Fibroblast of skin of abdomen (primary cell): ENCODE measurements around the gene KIF25.
"Not testable (repeated sequence)": the region's sequence is repeated elsewhere in the genome, so short reads cannot be mapped to it uniquely, and the experiment has no call there.

Source experiments
- DNase-seq: peaks from one replicate; pipeline ENCODE4 v3.0.0-alpha.2; 2013

Gene KIF25

DNA sequence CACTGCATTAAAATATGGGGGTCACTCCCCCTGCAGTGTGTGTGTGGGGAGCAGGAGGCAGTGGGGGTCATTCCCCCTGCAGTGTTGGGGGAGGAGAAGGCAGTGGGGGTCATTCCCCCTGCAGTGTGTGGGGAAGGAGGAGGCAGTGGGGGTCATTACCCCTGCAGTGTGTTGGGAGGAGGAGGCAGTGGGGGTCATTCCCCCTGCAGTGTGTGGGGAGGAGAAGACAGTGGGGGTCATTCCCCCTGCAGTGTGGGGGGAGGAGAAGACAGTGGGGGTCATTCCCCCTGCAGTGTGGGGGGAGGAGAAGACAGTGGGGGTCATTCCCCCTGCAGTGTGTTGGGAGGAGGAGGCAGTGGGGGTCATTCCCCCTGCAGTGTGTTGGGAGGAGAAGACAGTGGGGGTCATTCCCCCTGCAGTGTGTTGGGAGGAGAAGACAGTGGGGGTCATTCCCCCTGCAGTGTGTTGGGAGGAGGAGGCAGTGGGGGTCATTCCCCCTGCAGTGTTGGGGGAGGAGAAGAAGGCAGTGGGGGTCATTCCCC, 21.3 kb upstream of the KIF25 start:
- not testable (repeated sequence) for DNase-seq

DNA sequence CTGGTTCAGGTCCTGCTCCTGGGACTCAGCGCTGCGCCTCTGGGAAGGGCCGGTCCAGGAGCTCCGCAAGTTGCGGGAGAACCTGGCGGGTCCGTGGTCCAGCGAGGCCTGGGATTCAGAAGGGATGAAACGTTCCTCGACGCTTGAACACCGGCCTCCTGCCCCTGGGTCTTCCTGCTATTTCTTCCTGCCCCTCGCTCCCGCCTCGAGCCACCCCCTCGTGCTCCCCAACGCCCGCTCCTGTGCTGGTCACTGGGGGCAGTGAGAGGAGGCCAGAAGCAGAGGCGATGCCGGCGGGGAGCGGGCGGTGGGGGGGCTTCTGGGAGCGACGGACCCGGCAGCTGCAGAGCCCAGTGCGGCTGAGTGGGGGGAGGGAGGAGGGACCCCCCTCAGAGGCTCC, 20.8 kb upstream of the KIF25 start:
- no peak for DNase-seq

DNA sequence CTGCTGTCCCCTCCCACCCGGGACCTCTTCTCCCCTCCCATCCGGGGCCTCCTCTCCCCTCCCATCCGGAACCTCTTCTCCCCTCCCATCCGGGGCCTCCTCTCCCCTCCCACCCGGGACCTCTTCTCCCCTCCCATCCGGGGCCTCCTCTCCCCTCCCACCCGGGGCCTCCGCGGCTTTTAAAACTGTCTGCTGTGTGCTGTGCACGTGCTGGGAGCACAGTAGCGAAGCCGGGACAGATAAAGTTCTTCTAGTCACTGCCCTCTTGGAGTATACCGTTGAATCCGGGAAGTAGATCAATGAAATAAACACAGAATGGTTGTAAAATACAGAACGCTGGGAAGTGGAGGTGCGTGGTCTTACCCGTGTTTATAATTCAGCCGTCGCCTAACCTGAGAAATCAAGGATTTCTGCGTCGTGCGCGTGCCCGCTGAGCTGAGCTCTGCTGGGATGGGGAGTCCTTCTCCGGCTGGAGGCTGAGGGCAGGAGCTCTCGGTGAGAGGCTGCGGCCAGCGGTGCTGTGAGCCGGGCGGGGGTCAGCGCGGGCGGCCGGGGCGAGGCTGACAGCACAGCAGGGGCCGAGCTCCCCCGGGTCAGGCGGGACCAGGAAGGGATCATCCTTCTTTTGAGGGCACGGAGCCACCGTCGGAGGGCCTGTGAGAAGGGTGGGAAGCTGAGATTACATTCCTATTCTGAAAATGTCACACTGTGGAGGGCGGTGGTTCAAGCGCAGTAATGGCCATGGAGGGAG, 19.6 kb upstream of the KIF25 start:
- DNase-seq = no peak

DNA sequence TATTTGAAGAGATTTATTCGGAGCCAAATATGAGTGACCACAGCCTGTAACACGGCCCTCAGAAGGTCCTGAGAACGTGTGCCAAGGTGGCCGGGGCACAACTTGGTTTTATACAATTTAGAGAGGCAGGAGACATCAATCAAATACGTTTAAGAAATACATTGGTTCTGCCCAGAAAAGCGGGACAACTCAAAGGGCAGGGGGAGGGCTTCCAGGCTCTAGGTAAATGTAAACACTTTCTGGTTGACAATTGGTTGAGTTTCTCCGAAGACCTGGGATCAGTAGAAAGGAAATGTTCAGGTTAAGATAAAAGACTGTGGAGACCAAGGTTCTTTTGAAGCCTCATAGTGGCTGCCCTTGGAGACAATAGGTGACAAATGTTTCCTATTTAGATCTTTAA, 18.9 kb upstream of the KIF25 start:
- no peak for DNase-seq

DNA sequence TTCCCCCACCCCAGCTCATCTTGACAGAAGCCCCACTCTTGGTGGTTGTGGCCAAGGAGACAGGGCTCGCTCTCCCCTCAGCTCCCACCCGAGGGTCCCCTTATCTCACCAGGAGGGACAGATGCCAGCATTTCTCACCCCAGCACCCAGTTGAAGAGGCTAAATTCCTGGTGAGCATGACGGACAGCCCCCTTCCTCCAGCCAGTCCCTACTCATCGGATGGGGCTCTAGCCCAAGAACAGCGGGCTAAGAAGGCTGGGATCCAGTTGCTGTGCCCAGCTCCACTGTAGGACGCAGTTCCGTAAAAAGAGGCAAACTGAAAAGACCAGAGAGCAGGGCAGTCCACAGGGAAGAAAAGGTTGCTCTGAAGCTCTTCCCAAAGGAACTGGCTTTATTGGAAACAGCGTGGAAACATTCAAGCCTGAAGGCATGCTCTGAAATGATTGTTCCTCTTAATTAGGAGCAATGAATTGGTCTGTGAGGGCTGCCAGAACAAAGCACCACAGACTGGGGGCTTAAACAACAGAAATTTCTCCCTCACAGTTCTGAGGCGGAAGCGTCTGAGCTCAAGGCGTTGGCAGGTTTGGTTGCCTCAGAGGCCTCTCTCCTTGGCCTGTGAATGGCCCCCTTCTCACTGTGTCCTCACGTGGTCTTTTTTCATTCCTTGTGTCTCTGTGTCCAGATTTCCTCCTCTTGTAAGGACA, 17.9 kb upstream of the KIF25 start:
- DNase-seq = no peak

DNA sequence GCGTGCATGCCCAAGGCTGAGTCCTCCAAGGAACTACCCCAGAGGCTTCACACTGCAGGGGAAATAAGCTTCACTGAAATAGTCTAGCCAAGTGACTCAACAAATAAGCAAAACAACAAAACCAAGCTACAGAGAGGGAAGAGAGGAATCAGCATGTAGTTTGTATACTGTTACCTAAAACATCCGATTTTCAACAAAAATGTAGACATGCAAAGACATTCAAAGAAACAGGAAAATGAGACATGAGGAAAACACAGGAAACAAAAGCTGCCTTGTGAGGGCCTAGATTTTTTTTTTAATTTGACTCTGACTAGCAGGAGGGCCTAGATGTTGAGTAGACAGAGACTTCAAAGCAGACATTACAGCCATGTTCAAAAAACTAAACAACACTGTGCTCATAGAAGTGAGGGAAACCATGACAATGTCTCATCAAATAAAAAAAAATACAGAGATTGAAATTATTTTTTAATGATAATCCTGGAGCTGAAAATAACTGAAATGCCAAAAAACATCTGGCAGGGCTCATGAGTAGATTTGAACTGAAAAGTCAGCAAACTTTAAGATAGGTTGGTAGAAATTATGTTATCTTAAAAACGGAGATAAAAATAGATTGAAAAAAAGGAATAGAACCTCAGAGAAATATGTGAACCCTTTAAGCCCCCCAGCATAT, 16.4 kb upstream of the KIF25 start:
- no peak for DNase-seq

DNA sequence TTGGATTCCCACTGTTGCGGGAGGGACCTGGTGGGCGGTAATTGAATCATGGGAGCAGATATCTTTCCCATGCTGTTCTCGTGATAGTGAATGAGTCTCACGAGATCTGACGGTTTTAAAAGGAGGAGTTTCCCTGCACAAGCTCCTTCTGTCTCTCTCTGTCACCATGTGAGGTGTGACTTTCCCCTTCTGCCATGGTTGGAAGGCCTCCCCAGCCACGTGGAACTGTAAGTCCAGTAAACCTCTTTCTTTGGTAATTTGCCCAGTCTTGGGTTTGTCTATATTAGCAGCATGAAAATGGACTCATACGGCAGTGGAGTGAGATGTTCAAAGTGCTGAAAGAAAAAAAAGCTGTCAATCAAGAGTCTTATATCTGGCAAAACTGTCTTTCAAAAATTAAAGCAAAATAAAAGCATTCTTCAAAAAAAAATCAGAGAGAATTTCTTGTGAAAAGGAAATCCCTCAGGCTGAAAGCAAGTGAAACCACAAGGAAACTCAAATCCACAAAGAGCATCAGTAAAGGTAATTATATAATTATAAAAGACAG, 15.5 kb upstream of the KIF25 start:
- DNase-seq = no peak

DNA sequence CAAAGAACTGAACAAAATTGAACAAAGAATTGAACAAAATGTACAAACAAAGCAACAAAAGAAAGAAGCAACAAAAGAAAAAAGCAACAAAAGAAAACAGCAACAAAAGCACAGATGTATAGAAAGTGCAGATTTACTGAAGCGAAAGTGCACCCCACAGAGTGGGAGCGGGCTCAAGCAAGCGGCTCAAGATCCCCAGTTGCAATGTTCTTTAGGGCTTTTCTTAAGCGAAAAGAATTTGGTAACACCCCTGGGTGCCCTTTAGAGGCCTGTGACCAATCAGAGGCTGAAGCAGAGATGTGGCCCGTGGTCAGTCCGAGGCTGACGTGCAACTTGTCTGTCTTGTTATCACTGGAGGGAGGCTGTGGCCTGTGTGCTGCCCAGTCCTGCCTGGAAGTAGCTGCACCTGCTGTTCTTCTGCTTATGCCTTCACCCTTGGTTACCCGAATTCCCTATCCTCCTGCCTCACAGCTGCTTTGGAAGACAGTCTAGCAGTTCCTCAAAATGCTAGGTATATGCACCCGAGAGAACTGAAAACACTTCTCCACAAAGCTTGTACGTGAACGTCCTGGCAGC, 13.2 kb upstream of the KIF25 start:
- no peak for DNase-seq

DNA sequence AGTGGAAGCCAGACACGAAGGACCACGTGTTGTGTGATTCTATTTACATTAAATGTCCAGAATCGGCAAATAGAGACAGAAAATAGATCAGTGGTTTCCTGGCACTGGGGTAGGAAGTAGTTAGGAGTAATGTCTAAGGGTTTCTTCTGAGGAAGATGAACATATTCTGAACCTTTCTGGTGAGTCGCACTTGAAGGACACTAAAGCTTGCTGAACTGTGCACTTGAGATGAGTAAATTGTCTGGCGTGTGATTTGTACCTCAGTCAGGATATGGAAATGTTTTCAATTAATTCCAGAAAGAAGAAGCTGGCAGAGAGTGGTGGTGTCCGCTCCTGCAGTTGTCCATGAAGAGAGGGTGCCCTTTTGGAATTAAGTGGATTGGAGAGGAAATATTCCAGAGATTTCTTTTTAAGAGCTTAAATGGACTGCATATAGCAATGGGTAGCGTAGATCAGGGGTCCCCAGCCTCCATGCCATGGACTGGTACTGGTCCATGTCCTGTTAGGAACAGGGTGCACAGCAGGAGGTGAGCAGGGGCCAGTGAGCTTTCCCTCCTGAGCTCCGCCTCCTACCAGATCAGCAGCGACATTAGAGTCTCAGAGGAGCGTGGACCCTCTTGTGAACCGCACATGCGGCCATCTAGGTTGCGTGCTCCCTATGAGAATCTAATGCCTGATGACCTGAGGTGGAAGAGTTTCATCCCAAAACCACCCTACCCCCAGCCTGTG, 12.4 kb upstream of the KIF25 start:
- peak; percentile 52 for DNase-seq

DNA sequence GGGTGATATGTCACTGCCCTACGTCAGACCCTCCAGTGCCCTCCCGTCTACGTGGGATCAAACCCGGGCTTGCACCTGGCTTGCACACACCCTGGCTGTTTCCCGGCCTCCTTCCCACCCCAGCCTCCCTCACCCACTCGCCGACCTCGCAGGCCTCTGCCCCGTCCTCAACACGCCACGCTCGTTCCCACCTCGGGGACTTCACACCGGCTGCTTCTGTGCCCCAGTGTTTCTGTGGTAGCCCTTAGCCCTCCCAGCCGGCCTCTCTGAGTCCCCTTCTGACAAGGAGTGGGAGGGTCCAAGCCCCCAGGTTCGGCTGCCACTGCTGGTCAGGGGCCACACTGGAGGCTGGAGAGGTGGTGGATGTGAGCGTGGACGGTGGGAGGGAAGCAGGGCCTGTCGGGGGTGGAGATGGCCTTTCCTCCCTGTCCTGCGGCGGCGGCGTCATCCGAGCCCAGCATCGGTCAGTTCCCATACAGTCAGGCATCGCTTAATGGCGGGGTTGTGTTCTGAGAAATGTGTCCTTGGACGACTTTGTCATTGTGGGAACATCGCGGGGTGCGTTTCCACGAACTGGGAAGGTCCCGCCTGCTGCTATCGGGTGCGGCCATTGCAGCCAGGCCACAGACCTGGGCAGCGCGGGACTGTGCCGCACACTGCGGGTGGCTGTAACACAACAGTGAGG, 11.4 kb upstream of the KIF25 start:
- DNase-seq = no peak

DNA sequence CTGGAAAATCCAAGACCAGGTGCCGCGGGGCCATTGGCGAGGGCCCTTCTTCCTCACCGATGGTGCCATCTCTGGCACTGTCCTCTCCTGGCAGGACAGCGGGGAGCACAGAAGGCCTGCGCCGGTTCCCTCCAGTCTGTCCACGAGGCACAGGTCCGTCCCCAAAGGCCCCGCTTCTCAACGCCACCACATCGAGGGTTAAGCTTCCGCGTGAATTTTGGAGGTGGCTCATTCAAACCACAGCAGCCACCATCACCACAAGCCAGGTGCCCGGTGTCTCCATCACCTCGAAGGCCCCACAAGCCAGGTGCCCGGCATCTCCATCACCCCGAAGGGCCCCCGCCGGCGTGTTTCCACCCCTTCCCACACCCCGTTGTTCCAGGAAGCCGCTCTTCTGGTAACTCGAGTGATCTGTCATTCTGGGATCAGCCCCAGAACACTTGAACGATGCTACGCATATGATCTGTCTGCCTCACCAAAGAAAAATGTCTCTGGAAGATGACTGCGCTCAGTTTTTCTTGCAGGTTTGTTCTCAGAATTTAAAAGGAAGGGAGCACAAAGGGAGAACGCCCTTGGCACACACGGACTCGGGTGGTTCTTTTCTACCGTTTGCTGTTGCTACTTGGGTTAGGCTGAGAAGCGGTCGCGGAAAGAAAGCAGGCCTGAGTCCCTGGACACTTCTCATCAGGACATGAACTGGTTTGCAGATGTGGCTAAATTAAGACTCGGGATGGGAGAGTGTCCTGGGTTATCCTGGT, 9.9 kb upstream of the KIF25 start:
- DNase-seq = peak; percentile 32

DNA sequence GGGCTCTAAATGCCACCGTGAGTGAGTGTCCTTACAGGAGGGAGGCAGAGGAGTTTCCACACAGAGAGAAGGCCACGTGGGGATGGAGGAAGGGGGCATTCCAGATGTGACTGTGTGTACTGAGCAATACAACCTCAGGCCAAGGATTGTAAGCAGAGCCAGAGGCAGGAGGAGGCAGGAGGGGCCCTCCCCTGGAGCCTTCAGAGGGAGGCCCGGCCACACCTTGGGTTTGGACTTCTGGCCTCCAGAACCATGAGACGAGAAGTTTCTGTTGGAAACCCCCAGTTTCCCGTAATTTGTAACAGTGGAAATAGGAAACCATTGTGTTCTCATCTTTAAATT, 9.3 kb upstream of the KIF25 start:
- DNase-seq = peak; percentile 20

DNA sequence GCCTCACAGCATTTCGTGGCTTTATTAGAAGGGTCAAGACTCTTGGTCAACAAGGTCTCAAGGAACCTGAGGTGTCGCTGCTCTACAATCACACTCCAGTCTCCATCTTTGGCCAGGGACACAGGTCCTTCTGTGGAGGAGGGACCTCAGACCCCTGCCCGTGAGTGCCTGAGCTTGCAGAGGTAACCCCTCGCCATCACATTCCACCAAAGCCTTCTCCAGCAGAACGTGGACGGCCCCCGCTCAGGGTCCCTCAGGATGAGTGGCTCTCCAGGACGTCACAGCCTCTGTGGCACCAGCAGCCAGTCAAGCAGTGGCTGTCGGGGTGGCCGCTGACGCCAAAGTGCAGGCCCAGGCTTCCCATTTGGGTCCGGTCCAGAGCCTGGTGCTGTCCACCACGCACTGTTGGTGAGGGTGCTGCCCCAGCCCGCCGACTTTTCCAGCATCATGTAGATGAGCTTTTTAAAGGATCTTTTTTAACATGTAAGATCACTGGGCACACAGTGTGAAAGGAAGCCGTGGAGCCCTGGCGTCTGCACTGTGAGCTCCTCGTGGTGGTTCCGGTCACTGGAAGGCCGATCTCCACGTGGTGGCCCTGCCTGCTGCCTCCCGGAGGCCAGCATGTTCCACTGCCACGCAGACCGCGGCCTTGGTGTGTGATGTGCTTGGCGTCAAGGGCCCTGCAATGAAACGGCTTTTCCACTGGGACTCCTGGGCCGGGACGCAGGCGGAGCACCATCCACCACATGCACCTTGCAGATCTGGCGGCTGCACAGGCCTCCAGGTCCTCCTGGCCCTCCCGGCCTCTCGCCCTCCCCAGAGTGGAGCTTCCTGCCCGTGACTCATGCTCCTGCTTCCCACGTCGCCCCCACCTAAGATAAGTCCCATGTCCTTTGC, 8.3 kb upstream of the KIF25 start:
- DNase-seq = no peak

DNA sequence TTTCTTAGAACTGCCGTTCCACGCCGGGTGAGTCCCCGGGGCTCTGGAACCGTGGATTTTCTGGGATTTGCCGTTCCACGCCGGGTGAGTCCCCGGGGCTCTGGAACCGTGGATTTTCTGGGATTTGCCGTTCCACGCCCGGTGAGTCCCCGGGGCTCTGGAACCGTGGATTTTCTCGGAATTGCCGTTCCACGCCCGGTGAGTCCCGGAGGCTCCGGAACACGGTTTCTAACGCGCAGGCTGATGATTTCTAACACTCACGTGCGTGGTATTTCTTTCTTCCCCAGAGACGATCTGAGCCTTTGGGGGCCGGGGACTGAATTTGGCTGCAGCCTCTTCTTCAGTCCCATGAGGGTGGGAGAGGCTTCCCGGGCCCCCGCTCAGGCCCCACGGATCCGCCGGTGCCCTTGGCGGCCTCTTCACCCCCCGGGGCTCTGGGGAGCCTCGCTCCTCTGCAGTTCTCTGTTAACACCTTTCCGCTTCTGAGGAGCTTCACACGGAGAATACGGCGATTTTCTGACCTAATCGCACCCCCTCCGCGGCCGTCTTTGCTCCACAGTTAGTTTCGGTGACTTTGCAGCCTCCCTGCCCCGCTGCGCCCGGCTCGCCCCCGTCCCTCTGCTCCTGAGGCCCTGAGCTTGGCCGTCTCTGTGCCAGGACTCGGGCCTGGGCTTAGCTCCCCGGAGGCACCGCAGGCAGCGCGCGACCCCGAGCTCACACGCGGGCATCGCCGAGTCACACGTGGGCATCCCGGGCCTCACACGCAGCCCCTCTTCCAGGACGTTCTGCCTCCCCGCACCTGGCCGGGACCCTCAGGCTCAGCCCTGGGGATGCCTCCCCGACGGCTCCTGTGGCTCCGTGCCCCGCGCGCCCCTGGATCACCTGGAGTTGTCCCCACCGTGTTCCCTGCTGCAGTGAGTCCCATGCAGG, 7.2 kb upstream of the KIF25 start:
- DNase-seq = no peak

DNA sequence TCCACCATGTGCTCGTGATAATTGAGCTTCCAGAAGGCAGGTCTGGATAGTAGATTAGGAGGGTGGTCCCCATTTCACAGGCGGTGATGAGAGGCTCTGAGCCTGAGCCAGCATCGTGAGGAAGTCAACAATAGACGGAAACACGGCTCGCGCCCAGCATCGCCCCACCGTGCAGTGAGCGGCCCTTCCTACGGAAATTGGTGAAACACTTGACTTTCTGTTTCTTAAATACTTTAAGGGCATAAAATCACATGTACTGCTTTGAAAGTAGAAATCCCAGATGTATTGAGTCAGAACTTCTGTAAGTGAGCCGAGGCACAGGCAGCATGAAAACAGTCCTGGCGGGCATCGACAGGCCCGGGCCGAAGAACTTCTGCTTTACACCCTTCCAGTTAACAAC, 4.3 kb upstream of the KIF25 start:
- no peak for DNase-seq

DNA sequence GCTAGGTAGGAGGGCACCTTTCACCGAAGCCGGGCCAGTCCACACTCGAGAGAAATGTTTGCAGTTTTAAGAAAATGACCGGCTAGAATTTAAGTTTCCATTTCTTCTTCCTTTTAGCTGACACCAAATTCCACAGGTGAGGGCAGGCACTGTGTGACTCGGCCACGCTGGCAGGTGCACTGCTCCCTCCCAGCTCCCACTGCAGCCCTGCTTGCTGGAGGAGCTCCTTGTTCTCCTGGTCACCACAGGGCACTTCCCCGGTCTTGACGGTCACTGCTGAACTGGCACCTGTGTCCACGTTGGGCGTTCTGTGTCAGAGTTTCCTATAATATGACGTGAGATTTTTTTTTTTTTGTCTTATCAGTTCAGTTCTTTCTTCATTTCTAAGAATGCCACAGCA, 3.6 kb upstream of the KIF25 start:
- no peak for DNase-seq

DNA sequence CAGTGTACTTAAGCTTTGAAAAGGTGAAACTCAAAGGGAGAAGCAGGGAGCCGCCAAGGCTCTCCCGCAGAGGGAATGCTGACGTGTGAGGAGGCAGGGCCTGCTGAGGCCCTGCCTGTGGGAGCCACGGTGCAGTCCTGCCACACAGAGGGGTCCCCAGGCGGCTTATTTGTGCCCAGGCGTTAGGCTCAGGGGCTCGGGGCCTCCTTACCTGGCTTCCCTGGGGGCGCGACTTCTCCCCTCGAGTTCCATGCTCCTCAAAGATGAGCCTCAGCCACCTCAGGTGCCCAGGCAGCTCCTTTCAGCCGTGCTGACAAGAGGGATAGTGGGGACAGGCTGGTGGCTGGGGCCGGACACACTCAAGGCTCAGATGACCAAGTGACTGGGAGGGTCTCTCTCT, 2.2 kb upstream of the KIF25 start:
- DNase-seq = no peak

DNA sequence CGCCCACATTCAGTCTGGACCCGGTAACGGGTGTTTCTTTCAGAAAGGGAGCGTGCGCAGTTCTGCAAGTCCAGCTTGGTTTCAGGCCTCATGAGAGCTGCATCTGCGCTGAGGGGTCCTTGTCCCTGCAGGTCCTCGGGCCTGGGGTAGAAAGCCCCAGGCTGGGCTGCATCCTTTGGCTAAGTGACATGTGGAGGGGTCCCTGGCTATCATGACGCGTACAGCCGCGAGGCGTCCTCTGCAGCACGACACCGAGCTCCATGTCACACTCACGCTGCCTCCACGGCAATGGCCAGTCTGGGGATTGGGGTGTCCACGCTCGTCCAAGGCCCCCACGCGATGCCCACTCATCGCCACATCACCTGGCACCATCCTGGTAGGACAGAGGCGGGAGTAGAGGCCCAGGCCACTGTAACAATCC, 1.7 kb upstream of the KIF25 start:
- DNase-seq = no peak
